ENCODE data around the gene HOXB6.

- TF ChIP-seq CTCF (conservative IDR thresholded peaks at IDR 0.05; ENCODE audit: low read length) = no peak
- no peak for TF ChIP-seq EZH2phosphoT487 (IDR thresholded peaks at IDR 0.05; ENCODE audit: borderline replicate concordance)
These were observed 18.1 kb upstream of the HOXB6 start for GRCh38 chr17:48622857-48623256.

All from Loucy (cell line).